HL-60 (cell line): ENCODE data around the gene OR51A4.

ENCODE experiments used
- DNase-seq, 2 experiments: peaks; one replicate each; pipeline ENCODE4 v3.0.0-alpha.2; 2010 to 2020; ENCODE audit warnings: low read depth in 1 of 2, low spot score in 1 of 2
- H3K27ac ChIP-seq: fragments of 250-450 bp; sonication (Bioruptor Pico); replicated peaks from 2 replicates; pipeline ENCODE4 v1.5.1; 2020; ENCODE audit warnings: mild to moderate bottlenecking, moderate library complexity
- H3K27me3 ChIP-seq: fragments of 250-450 bp; sonication (Bioruptor Pico); 2 replicates; pipeline ENCODE4 v1.5.1; 2021; ENCODE audit warnings: mild to moderate bottlenecking, moderate library complexity; ENCODE audit not compliant: insufficient read depth, poor library complexity, severe bottlenecking
- H3K4me3 ChIP-seq: replicated peaks from 2 replicates; pipeline ENCODE4 v1.5.1; 2011; ENCODE audit warnings: mild to moderate bottlenecking, control low read depth, low read length; ENCODE audit not compliant: insufficient read depth
- POLR2AphosphoS5 ChIP-seq: IDR thresholded peaks from 2 replicates; pipeline ENCODE4 v1.6.1; 2012; ENCODE audit warnings: low read depth
- SPI1 ChIP-seq: IDR thresholded peaks from 2 replicates; pipeline ENCODE4 v1.6.1; 2012; ENCODE audit warnings: low read depth, mild to moderate bottlenecking, borderline replicate concordance
- TF ChIP-seq, protein P1 (sequence below): IDR thresholded peaks from one replicate; pipeline ENCODE4 v1.5.1; 2011; ENCODE audit warnings: low read length, control low read depth, inconsistent platforms; ENCODE audit not compliant: insufficient read depth
- TF ChIP-seq, protein P2 (sequence below): IDR thresholded peaks from 2 replicates; pipeline ENCODE4 v1.6.1; 2012; ENCODE audit warnings: low read depth; ENCODE audit not compliant: insufficient replicate concordance

The OR51A4 gene

GRCh38 chr11:4903484-4903883 lies 43.9 kb downstream of the OR51A4 start, which contains the start of gene OR51A7:
Gene OR51A7 (plus strand): TSS chr11:4903783. CDS start chr11:4907370, 3,587 bp downstream.
- TF ChIP-seq SPI1: no peak
- no peak for TF ChIP-seq POLR2AphosphoS5
- TF ChIP-seq, protein P1, sequence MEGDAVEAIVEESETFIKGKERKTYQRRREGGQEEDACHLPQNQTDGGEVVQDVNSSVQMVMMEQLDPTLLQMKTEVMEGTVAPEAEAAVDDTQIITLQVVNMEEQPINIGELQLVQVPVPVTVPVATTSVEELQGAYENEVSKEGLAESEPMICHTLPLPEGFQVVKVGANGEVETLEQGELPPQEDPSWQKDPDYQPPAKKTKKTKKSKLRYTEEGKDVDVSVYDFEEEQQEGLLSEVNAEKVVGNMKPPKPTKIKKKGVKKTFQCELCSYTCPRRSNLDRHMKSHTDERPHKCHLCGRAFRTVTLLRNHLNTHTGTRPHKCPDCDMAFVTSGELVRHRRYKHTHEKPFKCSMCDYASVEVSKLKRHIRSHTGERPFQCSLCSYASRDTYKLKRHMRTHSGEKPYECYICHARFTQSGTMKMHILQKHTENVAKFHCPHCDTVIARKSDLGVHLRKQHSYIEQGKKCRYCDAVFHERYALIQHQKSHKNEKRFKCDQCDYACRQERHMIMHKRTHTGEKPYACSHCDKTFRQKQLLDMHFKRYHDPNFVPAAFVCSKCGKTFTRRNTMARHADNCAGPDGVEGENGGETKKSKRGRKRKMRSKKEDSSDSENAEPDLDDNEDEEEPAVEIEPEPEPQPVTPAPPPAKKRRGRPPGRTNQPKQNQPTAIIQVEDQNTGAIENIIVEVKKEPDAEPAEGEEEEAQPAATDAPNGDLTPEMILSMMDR: no peak
- TF ChIP-seq, protein P2, sequence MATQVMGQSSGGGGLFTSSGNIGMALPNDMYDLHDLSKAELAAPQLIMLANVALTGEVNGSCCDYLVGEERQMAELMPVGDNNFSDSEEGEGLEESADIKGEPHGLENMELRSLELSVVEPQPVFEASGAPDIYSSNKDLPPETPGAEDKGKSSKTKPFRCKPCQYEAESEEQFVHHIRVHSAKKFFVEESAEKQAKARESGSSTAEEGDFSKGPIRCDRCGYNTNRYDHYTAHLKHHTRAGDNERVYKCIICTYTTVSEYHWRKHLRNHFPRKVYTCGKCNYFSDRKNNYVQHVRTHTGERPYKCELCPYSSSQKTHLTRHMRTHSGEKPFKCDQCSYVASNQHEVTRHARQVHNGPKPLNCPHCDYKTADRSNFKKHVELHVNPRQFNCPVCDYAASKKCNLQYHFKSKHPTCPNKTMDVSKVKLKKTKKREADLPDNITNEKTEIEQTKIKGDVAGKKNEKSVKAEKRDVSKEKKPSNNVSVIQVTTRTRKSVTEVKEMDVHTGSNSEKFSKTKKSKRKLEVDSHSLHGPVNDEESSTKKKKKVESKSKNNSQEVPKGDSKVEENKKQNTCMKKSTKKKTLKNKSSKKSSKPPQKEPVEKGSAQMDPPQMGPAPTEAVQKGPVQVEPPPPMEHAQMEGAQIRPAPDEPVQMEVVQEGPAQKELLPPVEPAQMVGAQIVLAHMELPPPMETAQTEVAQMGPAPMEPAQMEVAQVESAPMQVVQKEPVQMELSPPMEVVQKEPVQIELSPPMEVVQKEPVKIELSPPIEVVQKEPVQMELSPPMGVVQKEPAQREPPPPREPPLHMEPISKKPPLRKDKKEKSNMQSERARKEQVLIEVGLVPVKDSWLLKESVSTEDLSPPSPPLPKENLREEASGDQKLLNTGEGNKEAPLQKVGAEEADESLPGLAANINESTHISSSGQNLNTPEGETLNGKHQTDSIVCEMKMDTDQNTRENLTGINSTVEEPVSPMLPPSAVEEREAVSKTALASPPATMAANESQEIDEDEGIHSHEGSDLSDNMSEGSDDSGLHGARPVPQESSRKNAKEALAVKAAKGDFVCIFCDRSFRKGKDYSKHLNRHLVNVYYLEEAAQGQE: no peak
- H3K27ac ChIP-seq: no peak within 1 kb of the TSS

More at GRCh38 chr11:4903484-4903883, 43.9 kb downstream of the OR51A4 start, which contains the start of gene OR51A7:
- Histone ChIP-seq H3K27me3 (peaks cover 2% of the 10 kb centered on the region), H3K4me3 (no peak within 1 kb of the TSS)
- DNase-seq: no peak
